Ovary (tissue), 3 donors: Measurements from ENCODE around the gene SLC1A3.

Experiments
- EP300 ChIP-seq: sonication (generic); formaldehyde crosslinking; IDR thresholded peaks from one replicate; pipeline ENCODE4 v1.6.1; 2017; ENCODE audit warnings: antibody characterized with exemption
- TF ChIP-seq, protein P1 (sequence below), 3 donors: fragments of 450-650 bp in 2 of 3; fragments of 200-600 bp in 1 of 3; IDR thresholded peaks; one replicate each; pipeline versions ENCODE4 v1.5.1 to v1.8.0; 2016 to 2022; ENCODE audit warnings: antibody characterized with exemption in 3 of 3, mild to moderate bottlenecking in 1 of 3
- donor health status: DM: no; HTN: no; CAD: no.

DNA sequence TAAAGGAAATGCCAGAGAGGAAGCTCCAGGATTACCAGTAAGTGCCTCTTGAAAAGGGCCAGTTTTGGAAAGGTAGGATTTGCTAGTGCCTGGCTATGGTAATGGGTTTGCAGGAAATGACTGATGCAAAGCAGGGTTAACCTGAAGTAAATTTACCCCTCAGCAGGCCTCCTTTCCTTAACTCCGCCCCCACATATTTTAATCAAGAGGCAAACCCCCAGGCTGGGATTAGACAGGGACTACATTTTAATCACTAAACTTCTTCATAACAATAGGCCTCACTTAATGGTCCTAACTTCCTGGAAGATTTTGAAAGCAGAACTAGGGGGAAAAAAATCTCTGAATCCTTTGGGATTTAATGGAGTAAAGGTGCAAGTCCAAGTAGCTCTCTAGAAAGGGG is 10.2 kb upstream of the SLC1A3 start:
- TF ChIP-seq, protein P1, sequence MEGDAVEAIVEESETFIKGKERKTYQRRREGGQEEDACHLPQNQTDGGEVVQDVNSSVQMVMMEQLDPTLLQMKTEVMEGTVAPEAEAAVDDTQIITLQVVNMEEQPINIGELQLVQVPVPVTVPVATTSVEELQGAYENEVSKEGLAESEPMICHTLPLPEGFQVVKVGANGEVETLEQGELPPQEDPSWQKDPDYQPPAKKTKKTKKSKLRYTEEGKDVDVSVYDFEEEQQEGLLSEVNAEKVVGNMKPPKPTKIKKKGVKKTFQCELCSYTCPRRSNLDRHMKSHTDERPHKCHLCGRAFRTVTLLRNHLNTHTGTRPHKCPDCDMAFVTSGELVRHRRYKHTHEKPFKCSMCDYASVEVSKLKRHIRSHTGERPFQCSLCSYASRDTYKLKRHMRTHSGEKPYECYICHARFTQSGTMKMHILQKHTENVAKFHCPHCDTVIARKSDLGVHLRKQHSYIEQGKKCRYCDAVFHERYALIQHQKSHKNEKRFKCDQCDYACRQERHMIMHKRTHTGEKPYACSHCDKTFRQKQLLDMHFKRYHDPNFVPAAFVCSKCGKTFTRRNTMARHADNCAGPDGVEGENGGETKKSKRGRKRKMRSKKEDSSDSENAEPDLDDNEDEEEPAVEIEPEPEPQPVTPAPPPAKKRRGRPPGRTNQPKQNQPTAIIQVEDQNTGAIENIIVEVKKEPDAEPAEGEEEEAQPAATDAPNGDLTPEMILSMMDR (IDR thresholded peaks at IDR 0.05), result no peak
- no peak for TF ChIP-seq EP300
